MM.1S (cell line): ENCODE results near the gene CHAF1A.

Source experiments
- DNase-seq: peaks from one replicate; pipeline ENCODE4 v3.0.0-alpha.2; 2015
- H2AFZ ChIP-seq: fragments of 300-600 bp; sonication (generic); 2 replicates; pipeline ENCODE4 v1.6.0; 2016; ENCODE audit warnings: antibody characterized with exemption, low read length
- H3F3A ChIP-seq: fragments of 300-600 bp; sonication (generic); 2 replicates; pipeline ENCODE4 v1.6.1; 2016; ENCODE audit warnings: mild to moderate bottlenecking, antibody characterized with exemption, low read length, moderate library complexity, mixed read lengths; ENCODE audit not compliant: insufficient read depth
- H3K27ac ChIP-seq: fragments of 300-600 bp; sonication (generic); 2 replicates; pipeline ENCODE4 v1.5.1; 2016; ENCODE audit warnings: mild to moderate bottlenecking, low read length
- H3K27me3 ChIP-seq: fragments of 300-600 bp; sonication (generic); replicated peaks from 2 replicates; pipeline ENCODE4 v1.6.0; 2016; ENCODE audit warnings: low read length; ENCODE audit not compliant: insufficient read depth
- H3K36me3 ChIP-seq: fragments of 300-600 bp; sonication (generic); replicated peaks from 2 replicates; pipeline ENCODE4 v1.6.1; 2016; ENCODE audit warnings: mild to moderate bottlenecking, low read length, mixed read lengths; ENCODE audit not compliant: insufficient read depth
- H3K4me1 ChIP-seq: fragments of 300-600 bp; sonication (generic); 2 replicates; pipeline ENCODE4 v1.6.1; 2016; ENCODE audit warnings: low read length, mixed read lengths
- H3K4me2 ChIP-seq: fragments of 300-600 bp; sonication (generic); 2 replicates; pipeline ENCODE4 v1.6.0; 2016; ENCODE audit warnings: low read depth, low read length
- H3K4me3 ChIP-seq: fragments of 300-600 bp; sonication (generic); 2 replicates; pipeline ENCODE4 v1.5.1; 2016; ENCODE audit warnings: low read length, mixed read lengths
- H3K79me2 ChIP-seq: fragments of 300-600 bp; sonication (generic); 2 replicates; pipeline ENCODE4 v1.6.1; 2016; ENCODE audit warnings: mixed run types, low read length, mixed read lengths
- H3K9ac ChIP-seq: fragments of 300-600 bp; sonication (generic); 2 replicates; pipeline ENCODE4 v1.6.1; 2016; ENCODE audit warnings: low read length, mixed read lengths
- H3K9me2 ChIP-seq: fragments of 300-600 bp; sonication (generic); replicated peaks from 2 replicates; pipeline ENCODE4 v1.6.1; 2016; ENCODE audit warnings: mild to moderate bottlenecking, low read length, mixed read lengths; ENCODE audit not compliant: insufficient read depth
- H3K9me3 ChIP-seq: fragments of 300-600 bp; sonication (generic); replicated peaks from 2 replicates; pipeline ENCODE4 v1.6.1; 2016; ENCODE audit warnings: mild to moderate bottlenecking, low read length, mixed read lengths; ENCODE audit not compliant: insufficient read depth
- H4K20me1 ChIP-seq: fragments of 300-600 bp; sonication (generic); 2 replicates; pipeline ENCODE4 v1.6.1; 2016; ENCODE audit warnings: mild to moderate bottlenecking, low read length, moderate library complexity, mixed read lengths; ENCODE audit not compliant: insufficient read depth
- EZH2 ChIP-seq: fragments of 300-600 bp; sonication (generic); optimal IDR thresholded peaks from 2 replicates; pipeline ENCODE3; 2017; ENCODE audit warnings: low read depth, mild to moderate bottlenecking, antibody characterized with exemption, low read length, mixed read lengths
- EZH2phosphoT487 ChIP-seq: fragments of 300-600 bp; sonication (generic); IDR thresholded peaks from 2 replicates; pipeline ENCODE4 v1.6.1; 2018; ENCODE audit warnings: antibody characterized with exemption, low read length
- TF ChIP-seq, protein P1 (sequence below): fragments of 300-600 bp; sonication (generic); IDR thresholded peaks from 2 replicates; pipeline ENCODE4 v1.5.1; 2016; ENCODE audit warnings: antibody characterized with exemption, low read length, mixed read lengths

CHAF1A gene

DNA sequence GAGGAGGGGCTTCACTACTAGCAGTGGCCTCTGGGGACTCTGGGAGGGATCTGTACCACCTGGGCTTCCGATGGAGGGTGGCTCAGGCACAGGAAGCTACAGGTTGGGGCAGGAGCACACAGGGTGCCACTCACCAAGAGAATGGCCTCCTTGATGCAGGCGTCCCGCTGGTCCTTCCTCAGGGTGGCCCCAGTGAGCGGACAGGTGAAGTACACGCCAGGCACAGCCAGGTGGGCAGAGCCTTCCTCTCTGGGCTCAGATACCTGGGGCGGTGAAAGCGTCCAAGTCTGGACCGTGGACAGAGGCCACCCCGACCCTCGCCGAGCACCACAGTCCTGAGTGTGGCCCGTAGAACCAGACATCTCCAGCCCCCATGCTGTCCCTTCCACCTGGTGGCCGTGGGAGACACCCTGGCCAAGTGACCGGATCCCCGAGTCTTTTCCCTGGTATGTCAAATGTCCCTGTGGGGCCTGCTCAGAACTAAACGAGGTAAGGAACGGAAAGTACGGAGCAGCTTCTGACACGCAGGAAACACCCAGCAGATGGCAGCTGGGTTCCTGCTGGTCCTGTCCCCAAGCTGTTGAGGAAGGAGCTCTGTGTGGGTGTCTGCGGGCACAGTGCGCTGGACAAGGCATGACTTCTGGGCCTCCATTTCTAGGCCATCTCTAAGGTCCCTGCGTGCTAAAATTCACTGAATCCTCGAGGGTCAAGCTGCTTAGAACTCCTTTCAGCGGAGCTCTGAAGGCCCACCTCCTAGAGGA, 50.0 kb downstream of the CHAF1A start:
- Histone ChIP-seq H3K4me3 (no peak overlapping the region), H3K4me2 (no peak overlapping the region), H3K27me3 (no peaks in the 10 kb centered on the region), H3K9me2 (no peaks in the 10 kb centered on the region), H3K27ac (no peak overlapping the region), H4K20me1 (no peaks in the 10 kb centered on the region), H2AFZ (no peak overlapping the region), H3K9me3 (no peaks in the 10 kb centered on the region), H3K9ac (no peak overlapping the region), H3K79me2 (peaks cover 21% of the 10 kb centered on the region), H3F3A (peaks cover 8% of the 10 kb centered on the region; the same call in 1 of the 2 replicates), H3K4me1 (peaks cover 7% of the 10 kb centered on the region), H3K36me3 (no peaks in the 10 kb centered on the region)
- no peak for DNase-seq
- TF ChIP-seq, protein P1, sequence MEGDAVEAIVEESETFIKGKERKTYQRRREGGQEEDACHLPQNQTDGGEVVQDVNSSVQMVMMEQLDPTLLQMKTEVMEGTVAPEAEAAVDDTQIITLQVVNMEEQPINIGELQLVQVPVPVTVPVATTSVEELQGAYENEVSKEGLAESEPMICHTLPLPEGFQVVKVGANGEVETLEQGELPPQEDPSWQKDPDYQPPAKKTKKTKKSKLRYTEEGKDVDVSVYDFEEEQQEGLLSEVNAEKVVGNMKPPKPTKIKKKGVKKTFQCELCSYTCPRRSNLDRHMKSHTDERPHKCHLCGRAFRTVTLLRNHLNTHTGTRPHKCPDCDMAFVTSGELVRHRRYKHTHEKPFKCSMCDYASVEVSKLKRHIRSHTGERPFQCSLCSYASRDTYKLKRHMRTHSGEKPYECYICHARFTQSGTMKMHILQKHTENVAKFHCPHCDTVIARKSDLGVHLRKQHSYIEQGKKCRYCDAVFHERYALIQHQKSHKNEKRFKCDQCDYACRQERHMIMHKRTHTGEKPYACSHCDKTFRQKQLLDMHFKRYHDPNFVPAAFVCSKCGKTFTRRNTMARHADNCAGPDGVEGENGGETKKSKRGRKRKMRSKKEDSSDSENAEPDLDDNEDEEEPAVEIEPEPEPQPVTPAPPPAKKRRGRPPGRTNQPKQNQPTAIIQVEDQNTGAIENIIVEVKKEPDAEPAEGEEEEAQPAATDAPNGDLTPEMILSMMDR: no peak
- TF ChIP-seq EZH2phosphoT487 (no peak), EZH2 (no peak)

DNA sequence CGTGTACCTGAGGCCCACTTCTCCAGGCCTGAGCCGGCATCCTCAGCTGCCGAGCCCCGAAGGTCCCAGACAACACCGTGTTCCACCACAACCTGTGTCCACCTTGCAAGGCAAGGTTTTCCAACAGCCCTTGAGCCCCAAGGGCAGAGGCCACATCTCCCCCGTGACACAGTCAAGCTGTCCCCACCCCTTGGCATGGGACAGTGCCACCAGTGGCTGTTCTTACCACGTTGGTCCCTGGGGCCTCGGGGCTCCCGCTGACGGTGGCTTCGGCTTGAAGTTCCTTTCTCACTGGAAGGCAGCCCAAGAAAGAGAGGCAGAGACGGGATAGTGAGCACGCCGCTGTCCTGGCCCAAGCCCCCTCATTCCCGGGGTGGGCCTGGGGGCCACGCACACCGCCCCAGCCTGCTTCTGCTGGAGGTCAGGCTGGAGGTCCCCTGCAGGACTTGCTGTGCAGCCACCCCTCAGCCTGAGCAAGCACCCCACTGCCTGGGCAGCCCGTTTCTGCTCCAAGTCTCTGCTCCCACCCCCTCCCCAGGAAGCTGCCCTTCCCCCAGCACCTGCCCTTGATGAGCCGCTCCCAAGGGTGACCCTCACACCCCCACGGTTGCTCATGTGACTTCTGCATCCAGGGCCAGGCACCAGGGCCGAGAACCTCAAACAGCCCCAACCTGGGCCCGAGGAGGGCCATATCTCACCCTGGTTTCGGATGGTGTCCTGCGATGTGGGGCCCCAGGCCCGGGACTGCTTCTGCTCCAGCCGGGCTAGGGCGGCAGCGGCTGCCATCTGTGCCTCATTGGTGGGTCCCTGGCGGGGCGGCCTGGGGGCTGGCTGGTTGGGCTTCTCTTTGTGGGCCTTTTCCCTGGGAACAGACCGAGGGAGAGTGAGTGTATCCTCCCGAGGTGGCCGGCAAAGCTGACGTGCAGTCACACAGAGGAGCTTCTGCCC, 51.1 kb downstream of the CHAF1A start:
- Histone ChIP-seq H2AFZ (no peak overlapping the region), H3K36me3 (no peaks in the 10 kb centered on the region), H3K4me1 (peaks cover 7% of the 10 kb centered on the region), H3F3A (peaks cover 8% of the 10 kb centered on the region; the same call in 1 of the 2 replicates), H3K9ac (no peak overlapping the region), H3K27ac (no peak overlapping the region), H3K79me2 (peaks cover 20% of the 10 kb centered on the region), H3K9me3 (no peaks in the 10 kb centered on the region), H3K4me3 (no peak overlapping the region), H4K20me1 (no peaks in the 10 kb centered on the region), H3K27me3 (no peaks in the 10 kb centered on the region), H3K4me2 (no peak overlapping the region), H3K9me2 (no peaks in the 10 kb centered on the region)
- TF ChIP-seq EZH2phosphoT487 (no peak), EZH2 (no peak)
- TF ChIP-seq, protein P1: no peak
- DNase-seq: no peak

DNA sequence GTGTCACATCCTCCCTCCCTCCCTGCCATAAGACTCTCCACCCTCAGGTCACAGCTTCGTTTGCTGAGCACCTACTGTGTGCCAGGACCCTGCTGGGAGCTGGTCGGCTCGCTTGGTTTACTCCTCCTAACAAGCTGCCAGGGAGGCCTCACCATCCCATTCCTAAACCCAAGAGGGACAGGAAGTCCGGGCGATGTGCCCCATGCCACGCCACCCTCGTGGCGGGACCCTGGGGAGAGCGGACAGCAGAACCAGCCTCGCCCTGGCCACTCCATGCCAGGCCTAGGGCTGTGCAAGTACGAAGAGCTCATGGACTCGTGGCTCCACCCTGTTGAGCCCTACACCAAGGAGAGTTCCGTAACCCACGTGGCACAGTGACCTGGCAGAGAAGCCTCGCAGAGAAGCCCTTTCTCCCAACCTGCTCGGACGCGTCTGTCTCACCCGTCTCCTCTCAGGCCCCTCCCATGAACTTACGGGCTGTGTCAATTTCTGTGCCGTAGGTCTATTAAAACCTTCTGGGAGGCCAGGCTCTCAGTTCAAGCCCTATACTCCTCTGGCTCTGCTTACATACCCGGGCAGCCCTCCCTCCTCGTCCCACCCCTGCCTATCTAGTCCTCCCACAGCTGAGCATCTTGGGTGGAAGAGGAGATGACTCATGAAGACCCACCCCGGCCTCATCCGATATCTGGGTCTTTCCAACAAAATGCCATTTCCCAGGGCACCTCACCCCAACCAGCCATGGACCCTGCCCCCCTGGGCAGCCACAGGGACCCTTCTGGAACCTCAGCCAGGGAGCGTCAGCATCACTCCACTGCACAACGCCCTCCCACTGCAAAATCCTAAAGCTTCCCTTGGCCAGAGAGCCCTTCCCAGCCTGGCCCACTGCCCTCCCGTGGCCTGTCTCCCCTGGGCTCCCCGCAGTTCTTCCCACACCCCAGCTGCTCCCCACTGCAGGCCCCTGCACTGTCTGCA, 52.6 kb downstream of the CHAF1A start:
- Histone ChIP-seq H3K79me2 (peaks cover 18% of the 10 kb centered on the region), H2AFZ (no peak overlapping the region), H3K9me3 (no peaks in the 10 kb centered on the region), H3K9ac (no peak overlapping the region), H4K20me1 (no peaks in the 10 kb centered on the region), H3K36me3 (no peaks in the 10 kb centered on the region), H3K27me3 (peaks cover 9% of the 10 kb centered on the region), H3K4me1 (peaks cover 7% of the 10 kb centered on the region), H3K4me3 (no peak overlapping the region), H3K27ac (no peak overlapping the region), H3F3A (peaks cover 8% of the 10 kb centered on the region; the same call in 1 of the 2 replicates), H3K4me2 (no peak overlapping the region), H3K9me2 (no peaks in the 10 kb centered on the region)
- DNase-seq: no peak
- TF ChIP-seq EZH2: no peak
- TF ChIP-seq, protein P1: no peak
- TF ChIP-seq EZH2phosphoT487: no peak
